DMS53 (cell line): Measurements from ENCODE around the gene CPPED1.
"Not testable (repeated sequence)": the region's sequence is repeated elsewhere in the genome, so short reads cannot be mapped to it uniquely, and the experiment has no call there.

Source experiments
- DNase-seq: peaks from one replicate; lab custom pipeline; 2025; lab: John Stamatoyannopoulos, UW

CPPED1 gene

DNA sequence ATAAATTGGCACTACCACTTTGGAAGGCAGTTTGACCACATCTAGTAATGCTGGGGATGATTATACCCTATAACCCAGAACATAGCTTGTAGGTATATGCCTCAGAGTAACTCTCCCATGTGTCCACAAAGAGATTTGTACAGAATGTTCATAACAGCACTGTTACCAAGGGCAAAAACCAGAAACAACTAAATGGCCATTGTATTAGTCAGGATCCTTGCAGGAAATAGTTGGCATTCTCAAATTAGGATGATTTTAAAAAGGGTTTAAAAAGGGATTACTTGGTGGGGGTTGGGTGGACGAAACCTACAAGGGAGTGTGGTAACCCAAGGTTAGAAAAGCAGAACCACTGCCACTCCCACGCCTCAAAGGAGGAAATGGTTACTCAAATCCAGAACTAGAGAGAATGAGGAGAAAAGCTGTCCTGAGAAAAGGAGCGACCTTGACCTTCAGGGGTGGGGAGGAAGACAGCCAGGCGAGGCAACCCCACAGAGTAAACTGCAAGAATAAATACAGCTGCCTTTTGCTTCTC, 2.1 kb downstream of the CPPED1 start:
- no peak for DNase-seq

DNA sequence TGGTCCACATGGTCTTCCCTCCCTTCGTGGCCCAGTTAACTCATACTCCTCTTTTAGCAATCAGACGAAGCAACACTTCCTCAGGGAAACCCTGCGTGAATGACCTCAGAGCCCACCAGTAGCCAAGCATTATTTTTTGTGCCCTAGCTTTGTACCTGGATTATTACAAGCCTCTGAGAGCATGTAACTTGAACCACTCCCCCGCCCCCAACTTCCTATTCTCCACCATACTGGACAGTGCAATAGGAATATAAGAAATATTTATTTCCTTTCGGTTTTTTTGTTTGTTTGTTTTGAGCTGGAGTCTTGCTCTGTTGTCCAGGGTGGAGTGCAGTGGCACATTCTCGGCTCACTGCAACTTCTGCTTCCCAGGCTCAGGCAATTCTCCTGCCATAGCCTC, 2.9 kb downstream of the CPPED1 start:
- DNase-seq, result no peak

DNA sequence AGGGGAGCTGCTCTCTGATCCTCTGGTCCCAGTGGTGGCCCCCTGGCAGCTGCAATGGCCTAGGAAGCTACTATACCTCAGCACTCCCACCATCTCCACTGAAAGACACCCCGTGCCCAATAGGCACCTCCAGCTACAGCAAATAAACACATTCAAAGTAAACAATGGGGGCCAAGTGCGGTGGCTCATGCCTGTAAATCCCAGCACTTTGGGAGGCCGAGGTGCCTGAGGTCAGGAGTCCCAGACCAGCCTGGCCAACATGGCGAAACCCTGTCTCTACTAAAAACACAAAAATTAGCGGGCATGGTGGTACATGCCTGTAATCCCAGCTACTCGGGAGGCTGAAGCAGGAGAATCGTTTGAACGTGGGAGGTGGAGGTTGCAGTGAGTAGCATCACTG, 3.7 kb downstream of the CPPED1 start:
- DNase-seq, result not testable (repeated sequence)

GRCh38 chr16:12798846-12799245, 4.8 kb downstream of the CPPED1 start:
- no peak for DNase-seq

DNA sequence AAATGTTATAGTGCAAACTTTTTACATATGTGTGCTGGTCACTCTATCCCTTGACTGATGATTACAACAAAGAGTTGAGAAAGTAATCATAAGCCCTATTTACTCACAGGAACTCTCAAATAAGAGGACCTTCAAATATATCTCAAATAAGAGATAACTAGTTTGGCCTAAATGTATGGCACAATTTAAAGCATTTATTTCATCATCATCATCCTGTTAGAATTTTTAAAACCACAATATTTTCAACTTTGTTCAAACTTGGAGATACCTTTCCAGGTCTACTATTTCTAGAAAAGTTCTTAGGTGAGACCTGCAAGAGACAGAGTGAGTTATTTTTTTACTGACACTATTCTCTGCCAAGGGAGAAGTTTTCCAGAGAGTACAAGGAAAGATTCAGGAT, 5.5 kb downstream of the CPPED1 start:
- no peak for DNase-seq

DNA sequence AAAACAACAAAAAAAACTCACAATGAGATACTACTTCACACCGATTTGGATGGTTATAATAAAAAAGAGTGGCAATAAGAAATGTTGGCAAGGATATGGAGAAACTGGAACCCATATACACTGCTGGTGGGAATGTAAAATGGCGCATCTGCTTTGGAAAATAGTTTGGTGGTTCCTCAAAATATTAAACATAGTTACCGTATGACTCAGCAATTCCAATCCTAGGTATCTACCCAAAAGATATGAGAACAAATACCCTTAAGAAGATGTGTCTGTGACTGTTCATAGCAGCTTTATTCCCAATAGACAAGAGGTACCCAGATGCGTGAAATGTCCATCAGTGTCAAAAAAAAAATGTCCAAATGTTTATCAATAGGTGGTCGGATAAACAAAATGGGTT, 7.2 kb downstream of the CPPED1 start:
- no peak for DNase-seq

DNA sequence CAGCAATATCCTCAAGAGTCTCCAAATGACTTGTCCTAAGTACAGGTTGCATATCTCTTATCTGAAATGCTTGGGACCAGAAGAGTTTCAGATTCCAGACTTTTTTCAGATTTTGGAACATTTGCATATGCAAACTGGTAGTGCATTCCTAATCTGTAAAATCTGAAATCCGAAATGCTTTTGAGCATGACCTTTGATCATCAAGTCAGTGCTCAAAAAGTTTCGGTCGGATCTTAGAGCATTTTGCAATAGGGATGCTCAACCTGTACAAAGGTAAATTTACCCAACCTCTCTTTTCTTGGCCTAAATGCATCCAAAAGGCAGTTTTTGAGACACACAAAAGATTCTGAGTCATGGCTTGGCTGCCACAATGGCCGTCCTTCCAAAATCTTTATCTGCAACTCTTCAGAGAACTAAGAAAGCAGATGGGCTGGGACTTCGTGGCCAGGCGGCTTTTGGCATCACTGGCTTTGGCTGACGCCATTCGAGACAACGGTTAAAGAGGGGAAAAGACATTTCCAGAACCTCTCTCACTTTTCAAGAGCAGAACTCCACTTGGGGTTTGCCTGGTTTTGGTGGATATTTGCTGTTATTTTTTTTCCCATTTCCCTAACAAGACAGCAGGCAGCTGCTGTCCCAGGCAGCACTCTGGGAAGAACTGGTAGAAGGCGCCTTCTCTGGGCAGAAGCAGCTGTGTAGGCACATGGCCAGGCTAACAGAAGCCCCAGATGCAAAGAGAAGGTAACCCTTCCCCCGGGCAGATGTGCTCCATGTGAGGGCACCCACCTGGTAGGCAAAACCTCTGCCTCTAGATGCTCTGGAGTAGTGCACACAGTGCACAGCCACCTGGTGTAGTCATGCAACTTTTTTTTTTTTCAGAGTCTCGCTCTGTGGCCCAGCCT, 8.9 kb downstream of the CPPED1 start:
- DNase-seq, result no peak

DNA sequence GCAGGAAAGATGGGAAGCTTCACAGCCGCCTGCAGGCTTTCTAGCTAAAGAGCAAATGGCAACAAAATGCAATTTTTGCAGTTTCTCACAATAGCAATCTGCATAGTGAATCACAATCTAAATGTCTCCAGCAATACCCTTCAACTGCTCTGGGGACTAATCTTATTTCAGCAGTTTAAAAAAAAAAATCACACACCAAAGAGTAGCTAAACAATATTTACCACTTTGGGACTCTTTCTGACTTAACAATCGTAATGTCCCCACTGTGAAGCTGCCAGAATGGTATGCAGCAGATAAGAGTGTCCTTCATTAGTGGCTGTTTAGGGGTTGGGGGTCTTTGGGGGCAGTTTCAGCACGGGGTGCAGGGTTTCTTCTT, 9.8 kb downstream of the CPPED1 start:
- no peak for DNase-seq

DNA sequence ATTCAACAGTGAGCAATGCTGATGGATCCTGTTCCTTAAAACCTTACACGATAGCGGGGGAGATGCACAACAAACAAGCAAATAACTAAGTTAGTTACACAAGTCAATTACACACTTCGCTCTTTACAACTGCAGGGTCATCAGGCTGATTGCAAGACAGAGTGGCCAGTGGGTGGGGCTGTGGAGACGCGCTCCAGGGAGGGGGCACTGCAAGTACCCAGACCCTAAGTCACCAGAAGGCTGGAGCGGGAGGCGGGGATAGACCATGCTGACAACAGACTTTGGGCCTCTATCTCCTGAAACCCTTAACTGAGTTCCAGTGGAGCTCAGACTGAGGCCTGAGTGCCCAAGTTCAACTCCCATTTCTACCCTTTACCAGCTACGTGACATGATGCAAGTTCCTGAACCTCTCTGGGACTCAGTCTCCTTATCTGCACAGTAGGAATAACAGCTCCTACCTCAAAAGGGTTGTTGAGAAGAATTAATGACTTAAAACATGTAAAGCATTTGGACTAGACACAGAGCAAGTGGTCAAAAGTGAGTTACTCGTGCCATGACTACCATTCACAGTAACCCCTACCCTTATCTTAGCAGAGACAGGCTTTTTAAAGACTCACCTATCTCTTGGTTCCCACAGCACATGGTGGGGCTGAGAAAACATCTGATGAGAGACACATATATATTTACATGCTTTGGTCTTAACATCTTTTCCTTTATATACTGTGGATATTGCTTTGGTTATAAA, 10.4 kb downstream of the CPPED1 start:
- no peak for DNase-seq

DNA sequence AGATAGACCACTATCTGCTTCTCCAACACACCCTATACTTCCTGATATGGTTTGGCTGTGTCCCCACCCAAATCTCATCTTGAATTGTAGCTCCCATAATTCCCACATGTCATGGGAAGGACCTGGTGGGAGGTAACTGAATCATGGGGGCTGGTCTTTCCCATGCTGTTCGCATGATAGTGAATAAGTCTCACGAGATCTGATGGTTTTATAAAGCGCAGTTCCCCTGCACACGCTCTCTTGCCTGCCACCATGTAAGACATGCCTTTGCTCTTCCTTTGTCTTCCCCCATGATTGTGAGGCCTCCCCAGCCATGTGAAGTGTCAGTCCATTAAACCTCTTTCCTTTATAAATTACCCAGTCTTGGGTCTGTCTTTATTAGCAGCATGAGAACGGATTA, 11.2 kb downstream of the CPPED1 start:
- DNase-seq, result not testable (repeated sequence)

- DNase-seq, result no peak
Observed at GRCh38 chr16:12791340-12791739, 12.3 kb downstream of the CPPED1 start.

GRCh38 chr16:12788758-12789157, 14.9 kb downstream of the CPPED1 start:
- DNase-seq, result no peak

- DNase-seq, result no peak
Observed at GRCh38 chr16:12786081-12786480, 17.6 kb downstream of the CPPED1 start.

- no peak for DNase-seq
Observed at GRCh38 chr16:12784076-12784475, 19.6 kb downstream of the CPPED1 start.

- no peak for DNase-seq
Observed at GRCh38 chr16:12781777-12782176, 21.9 kb downstream of the CPPED1 start.

DNA sequence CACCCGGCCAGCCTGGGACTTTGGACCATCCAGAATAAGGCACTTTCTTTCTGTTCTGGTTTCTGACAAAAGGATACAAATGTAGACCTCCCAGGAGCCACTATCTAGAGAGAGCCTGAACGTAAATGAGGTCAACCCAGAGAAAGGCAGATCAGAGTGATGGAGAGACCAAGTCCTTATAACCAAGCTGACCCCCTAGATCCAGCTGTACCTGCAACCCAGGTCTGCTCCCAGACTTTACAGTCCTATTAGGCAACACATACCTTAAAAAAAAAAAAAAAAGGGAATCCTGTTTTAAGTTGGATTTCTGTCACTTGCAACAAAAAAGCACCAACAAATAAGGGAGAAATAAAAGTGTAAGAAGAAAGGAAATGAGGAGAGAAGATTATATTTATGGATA, 23.2 kb downstream of the CPPED1 start:
- DNase-seq, result no peak

GRCh38 chr16:12778726-12779125, 25.0 kb downstream of the CPPED1 start:
- no peak for DNase-seq

GRCh38 chr16:12775656-12776236, 27.9 kb downstream of the CPPED1 start:
- no peak for DNase-seq

DNA sequence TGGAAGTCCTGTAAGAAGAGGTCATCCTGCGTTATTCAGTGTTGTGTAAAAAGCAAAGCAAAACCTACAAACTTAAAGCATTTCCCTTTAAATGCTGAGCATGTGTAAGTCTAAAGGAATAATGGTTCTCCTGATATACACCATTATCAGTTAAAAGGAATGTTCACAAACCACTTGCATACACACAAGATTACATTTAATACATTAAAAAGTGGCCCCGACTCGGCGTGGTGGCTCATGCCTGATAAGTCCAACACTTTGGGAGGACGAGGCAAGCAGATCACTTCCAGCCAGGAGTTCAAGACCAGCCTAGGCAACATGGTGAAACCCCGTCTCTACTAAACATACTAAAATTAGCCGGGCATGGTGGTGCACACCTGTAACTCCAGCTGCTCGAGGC, 30.5 kb downstream of the CPPED1 start:
- DNase-seq, result no peak

DNA sequence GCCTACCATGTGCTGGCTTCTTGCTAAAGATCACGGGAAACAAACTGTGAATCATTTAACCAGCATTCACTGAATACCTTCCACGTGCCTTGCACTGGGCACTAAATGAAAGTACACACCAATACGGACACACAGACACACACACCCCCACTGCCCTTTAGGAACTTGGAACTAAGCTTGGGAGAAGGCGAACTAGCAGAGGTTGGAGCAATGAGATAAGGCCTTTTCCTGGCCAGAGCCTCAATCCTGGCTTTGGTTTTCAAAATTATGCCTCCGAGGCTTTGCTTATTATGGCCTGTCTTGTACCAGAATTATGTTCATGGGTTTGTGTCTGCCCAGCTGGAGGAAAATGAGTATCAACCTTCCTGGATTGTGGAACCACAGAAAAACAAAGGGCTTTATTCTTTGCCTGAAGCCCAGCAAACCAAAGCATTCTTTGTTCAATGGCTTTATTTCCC, 32.3 kb downstream of the CPPED1 start:
- no peak for DNase-seq

DNA sequence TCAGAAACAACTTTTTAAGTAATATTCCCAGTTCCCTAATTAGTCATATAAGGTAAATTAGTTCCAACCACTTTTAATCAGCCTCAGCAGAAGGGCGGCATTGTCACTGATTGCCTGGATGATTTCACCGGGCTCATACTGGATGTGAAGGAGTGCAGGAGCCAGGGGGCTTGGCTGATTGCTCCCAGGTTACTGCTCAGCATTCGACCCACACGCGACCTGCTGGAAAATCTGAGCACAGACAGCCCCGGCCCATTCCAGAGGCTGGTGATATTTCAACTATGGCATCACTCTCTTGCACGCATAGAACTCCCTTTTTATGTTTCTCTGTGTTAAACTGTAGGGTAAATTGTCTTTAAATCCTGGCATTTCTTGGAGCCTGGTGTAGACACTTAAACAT, 34.2 kb downstream of the CPPED1 start:
- DNase-seq, result no peak

DNA sequence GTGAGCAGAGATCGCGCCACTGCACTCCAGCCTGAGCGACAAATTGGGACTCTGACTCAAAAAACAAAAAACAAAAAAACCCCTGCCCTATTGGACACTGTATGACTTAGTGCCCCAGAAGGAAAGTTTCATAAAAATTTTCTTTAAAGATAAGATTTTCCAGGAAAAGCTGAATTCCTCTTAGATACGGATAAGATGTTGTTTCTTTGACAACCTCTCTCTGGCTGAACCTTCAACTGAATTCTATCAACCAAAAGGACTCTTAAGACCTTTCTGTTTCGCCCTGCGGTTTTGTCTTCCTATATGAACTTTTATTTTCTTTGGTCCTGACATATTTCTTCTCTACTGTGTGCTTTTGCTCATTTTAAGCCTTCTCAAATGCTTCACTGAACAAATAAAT, 35.8 kb downstream of the CPPED1 start:
- no peak for DNase-seq

DNA sequence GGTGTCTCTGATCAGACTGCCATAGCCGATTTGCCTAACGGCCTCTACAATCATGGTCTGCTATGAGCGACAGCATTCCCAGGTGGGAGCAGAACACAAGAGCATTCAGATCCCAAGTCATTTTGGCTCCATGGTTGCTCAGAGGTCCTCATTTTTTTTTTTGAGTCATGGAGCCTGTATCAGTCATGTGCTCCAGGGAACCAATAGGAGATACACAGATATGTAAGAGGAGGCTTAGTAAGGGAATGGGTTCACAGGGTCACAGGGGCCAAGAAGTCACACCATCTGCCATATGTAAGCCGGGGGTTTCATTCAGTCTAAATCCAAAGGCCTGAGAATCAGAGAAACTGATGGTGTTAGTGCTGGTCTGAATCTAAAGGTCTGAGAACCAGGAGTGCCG, 36.8 kb downstream of the CPPED1 start:
- DNase-seq, result no peak
